Ishikawa (cell line): ENCODE data around the gene GSTA3.

ENCODE experiments used
- CEBPB ChIP-seq: IDR thresholded peaks from 2 replicates; pipeline ENCODE4 v1.6.1; 2012
- CREB1 ChIP-seq: IDR thresholded peaks from 2 replicates; pipeline ENCODE4 v1.6.1; 2012; ENCODE audit warnings: low read depth
- EGR1 ChIP-seq: IDR thresholded peaks from 2 replicates; pipeline ENCODE4 v1.6.1; 2012
- EP300 ChIP-seq: IDR thresholded peaks from 2 replicates; pipeline ENCODE4 v1.6.1; 2012; ENCODE audit warnings: borderline replicate concordance
- FOXM1 ChIP-seq: IDR thresholded peaks from 2 replicates; pipeline ENCODE4 v1.6.1; 2012; ENCODE audit warnings: low read depth, borderline replicate concordance
- NFIC ChIP-seq: IDR thresholded peaks from 2 replicates; pipeline ENCODE4 v1.6.1; 2012
- RAD21 ChIP-seq: IDR thresholded peaks from 2 replicates; pipeline ENCODE4 v1.6.1; 2012; ENCODE audit warnings: low read depth
- TAF1 ChIP-seq: IDR thresholded peaks from 2 replicates; pipeline ENCODE4 v1.6.1; 2012; ENCODE audit warnings: low read depth, mild to moderate bottlenecking
- YY1 ChIP-seq: IDR thresholded peaks from 2 replicates; pipeline ENCODE4 v1.6.1; 2012; ENCODE audit warnings: low read depth
- TF ChIP-seq, protein P1 (sequence below): IDR thresholded peaks from 2 replicates; pipeline ENCODE4 v1.6.1; 2012
- TF ChIP-seq, protein P2 (sequence below): IDR thresholded peaks from 2 replicates; pipeline ENCODE4 v1.6.1; 2012; ENCODE audit warnings: low read depth, mild to moderate bottlenecking

DNA sequence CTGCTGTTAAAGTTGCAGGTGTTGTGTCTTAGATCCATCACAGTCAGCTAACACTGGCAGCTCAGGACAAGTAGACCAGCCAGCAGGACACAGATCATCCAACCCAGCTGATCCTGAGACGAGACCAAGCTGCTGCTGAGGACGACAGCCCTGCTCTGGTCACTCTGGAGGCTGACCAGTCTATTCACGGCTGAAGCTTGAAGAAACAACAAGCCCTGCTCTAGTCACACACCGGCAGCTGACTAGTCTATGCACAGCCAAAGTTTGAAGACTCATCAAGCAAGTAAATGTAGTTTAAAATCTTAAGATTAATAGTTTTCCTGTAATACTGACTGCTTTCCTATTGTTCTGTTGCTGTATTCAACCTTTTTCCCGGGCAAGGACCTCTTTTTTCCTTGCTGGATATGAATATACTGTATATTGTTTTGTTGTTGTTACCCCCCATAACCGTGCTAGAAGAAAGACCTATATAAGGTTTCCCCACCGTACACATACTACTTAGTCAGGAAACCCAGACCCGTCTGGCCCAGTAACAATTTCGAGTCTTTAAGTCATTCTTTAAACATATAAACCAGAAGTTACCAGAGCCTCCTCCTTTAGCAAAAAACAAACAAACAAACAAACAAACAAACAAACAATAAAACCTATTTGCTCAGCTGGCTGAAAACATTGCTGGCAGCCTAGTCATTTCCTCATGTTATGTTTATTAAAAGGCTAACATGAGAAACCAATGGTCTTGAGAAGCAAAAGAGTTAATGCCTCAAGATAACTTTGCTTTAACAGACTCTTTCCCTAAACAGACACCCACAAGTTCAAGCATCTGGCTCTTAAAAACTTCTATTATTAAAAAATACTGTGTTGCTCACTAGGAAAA lies 16.7 kb upstream of the GSTA3 start:
- TF ChIP-seq TAF1 (no peak), RAD21 (no peak), EGR1 (no peak), YY1 (no peak), EP300 (no peak), CEBPB (no peak), CREB1 (no peak), FOXM1 (no peak), NFIC (no peak)
- TF ChIP-seq, protein P1, sequence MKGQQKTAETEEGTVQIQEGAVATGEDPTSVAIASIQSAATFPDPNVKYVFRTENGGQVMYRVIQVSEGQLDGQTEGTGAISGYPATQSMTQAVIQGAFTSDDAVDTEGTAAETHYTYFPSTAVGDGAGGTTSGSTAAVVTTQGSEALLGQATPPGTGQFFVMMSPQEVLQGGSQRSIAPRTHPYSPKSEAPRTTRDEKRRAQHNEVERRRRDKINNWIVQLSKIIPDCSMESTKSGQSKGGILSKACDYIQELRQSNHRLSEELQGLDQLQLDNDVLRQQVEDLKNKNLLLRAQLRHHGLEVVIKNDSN: no peak
- TF ChIP-seq, protein P2, sequence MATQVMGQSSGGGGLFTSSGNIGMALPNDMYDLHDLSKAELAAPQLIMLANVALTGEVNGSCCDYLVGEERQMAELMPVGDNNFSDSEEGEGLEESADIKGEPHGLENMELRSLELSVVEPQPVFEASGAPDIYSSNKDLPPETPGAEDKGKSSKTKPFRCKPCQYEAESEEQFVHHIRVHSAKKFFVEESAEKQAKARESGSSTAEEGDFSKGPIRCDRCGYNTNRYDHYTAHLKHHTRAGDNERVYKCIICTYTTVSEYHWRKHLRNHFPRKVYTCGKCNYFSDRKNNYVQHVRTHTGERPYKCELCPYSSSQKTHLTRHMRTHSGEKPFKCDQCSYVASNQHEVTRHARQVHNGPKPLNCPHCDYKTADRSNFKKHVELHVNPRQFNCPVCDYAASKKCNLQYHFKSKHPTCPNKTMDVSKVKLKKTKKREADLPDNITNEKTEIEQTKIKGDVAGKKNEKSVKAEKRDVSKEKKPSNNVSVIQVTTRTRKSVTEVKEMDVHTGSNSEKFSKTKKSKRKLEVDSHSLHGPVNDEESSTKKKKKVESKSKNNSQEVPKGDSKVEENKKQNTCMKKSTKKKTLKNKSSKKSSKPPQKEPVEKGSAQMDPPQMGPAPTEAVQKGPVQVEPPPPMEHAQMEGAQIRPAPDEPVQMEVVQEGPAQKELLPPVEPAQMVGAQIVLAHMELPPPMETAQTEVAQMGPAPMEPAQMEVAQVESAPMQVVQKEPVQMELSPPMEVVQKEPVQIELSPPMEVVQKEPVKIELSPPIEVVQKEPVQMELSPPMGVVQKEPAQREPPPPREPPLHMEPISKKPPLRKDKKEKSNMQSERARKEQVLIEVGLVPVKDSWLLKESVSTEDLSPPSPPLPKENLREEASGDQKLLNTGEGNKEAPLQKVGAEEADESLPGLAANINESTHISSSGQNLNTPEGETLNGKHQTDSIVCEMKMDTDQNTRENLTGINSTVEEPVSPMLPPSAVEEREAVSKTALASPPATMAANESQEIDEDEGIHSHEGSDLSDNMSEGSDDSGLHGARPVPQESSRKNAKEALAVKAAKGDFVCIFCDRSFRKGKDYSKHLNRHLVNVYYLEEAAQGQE: no peak
